PC-9 (cell line): ENCODE results near the gene FREM2. TPM values are rescaled to one million over a fixed set of nuclear protein-coding genes. Genes with fewer than 3 reads are reported as not detected.

Source experiments
- BruUV-seq: library from RNA; stranded (reverse); fragments of 400-500 nt; replicated peaks from 2 replicates; lab custom pipeline; 2021; lab: Mats Ljungman, UMichigan
- CTCF ChIA-PET: fragments of 300-600 bp; sonication (Branson Sonifier 250); formaldehyde crosslinking; loops from one replicate; lab custom pipeline; 2022; ENCODE audit warnings: antibody characterized with exemption; lab: Charles Lee
- POLR2A ChIA-PET: fragments of 300-600 bp; sonication (Branson Sonifier 250); formaldehyde crosslinking; loops from one replicate; lab custom pipeline; 2022; ENCODE audit warnings: antibody characterized with exemption; ENCODE audit not compliant: unreplicated experiment; lab: Charles Lee
- DNase-seq, 2 experiments: peaks; one replicate each; pipeline versions ENCODE4 v3.0.0 to v3.0.0-alpha.2; 2015 to 2022; ENCODE audit warnings: mixed read lengths in 1 of 2
- H2AFZ ChIP-seq: fragments of 200-600 bp; sonication (generic); 2 replicates; pipeline ENCODE4 v1.8.1; 2017; ENCODE audit warnings: antibody characterized with exemption
- H3F3A ChIP-seq: fragments of 200-600 bp; sonication (generic); 2 replicates; pipeline ENCODE4 v1.8.1; 2017; ENCODE audit warnings: antibody characterized with exemption, mild to moderate bottlenecking, low read depth; ENCODE audit not compliant: insufficient read depth
- H3K27ac ChIP-seq: fragments of 200-600 bp; sonication (generic); 2 replicates; pipeline ENCODE4 v1.6.1; 2016; ENCODE audit warnings: mixed run types
- H3K27me3 ChIP-seq: fragments of 200-600 bp; sonication (generic); 2 replicates; pipeline ENCODE4 v1.6.1; 2016; ENCODE audit warnings: low read depth, mixed run types; ENCODE audit not compliant: insufficient read depth
- H3K36me3 ChIP-seq: fragments of 200-600 bp; sonication (generic); 2 replicates; pipeline ENCODE4 v1.6.1; 2016; ENCODE audit warnings: low read depth, mixed run types
- H3K4me1 ChIP-seq: fragments of 200-600 bp; sonication (generic); replicated peaks from 2 replicates; pipeline ENCODE4 v1.6.1; 2016; ENCODE audit warnings: mixed run types; ENCODE audit not compliant: insufficient read depth
- H3K4me2 ChIP-seq: fragments of 200-600 bp; sonication (generic); 2 replicates; pipeline ENCODE4 v1.6.1; 2017; ENCODE audit warnings: mixed run types
- H3K4me3 ChIP-seq: fragments of 200-600 bp; sonication (generic); 2 replicates; pipeline ENCODE4 v1.6.1; 2016; ENCODE audit warnings: mixed run types
- H3K79me2 ChIP-seq: fragments of 200-600 bp; sonication (generic); 2 replicates; pipeline ENCODE4 v1.6.1; 2017; ENCODE audit warnings: low read depth, mixed run types
- H3K9me2 ChIP-seq: fragments of 200-600 bp; sonication (generic); 2 replicates; pipeline ENCODE4 v1.8.1; 2017; ENCODE audit warnings: mild to moderate bottlenecking; ENCODE audit not compliant: insufficient read depth
- H3K9me3 ChIP-seq: fragments of 200-600 bp; sonication (generic); 2 replicates; pipeline ENCODE4 v1.8.1; 2016; ENCODE audit warnings: low read depth; ENCODE audit not compliant: insufficient read depth
- H4K20me1 ChIP-seq: fragments of 200-600 bp; sonication (generic); 2 replicates; pipeline ENCODE4 v1.8.1; 2017; ENCODE audit not compliant: insufficient read depth
- CTCF ChIP-seq: fragments of 200-600 bp; sonication (generic); conservative IDR thresholded peaks from 2 replicates; pipeline ENCODE4 v1.6.1; 2017; ENCODE audit warnings: mixed run types, antibody characterized with exemption, mild to moderate bottlenecking, moderate library complexity
- EZH2 ChIP-seq: fragments of 200-600 bp; sonication (generic); IDR thresholded peaks from 2 replicates; pipeline ENCODE4 v1.8.0; 2017; ENCODE audit warnings: antibody characterized with exemption, low read depth
- intact Hi-C: fragments of 100-400 bp; cut with micrococcal nuclease; formaldehyde crosslinking; loops from one replicate; pipeline ENCODE4 v1.10.0; 2022; ENCODE audit not compliant: unreplicated experiment
- total RNA-seq: library from RNA; stranded (reverse); gene quantifications from 2 replicates; pipeline ENCODE4 v1.2.3, GENCODE V29; 2021

Gene FREM2
- total RNA-seq, 1 experiment from 2014 or later, result 0.65 TPM

GRCh38 chr13:38844581-38844980 lies 157.7 kb downstream of the FREM2 start:
- ChIA-PET CTCF (no interaction called here), POLR2A (no interaction called here)
- no peaks in the 10 kb centered on the region for H4K20me1 ChIP-seq
- no peak overlapping the region for H3K4me3 ChIP-seq
- H3K27ac ChIP-seq, result no peak overlapping the region
- H3K9me3 ChIP-seq, result no peaks in the 10 kb centered on the region
- no peaks in the 10 kb centered on the region for H3K4me1 ChIP-seq
- no peaks in the 10 kb centered on the region for H3F3A ChIP-seq
- intact Hi-C loops, result no loop called here
- H3K36me3 ChIP-seq, result no peaks in the 10 kb centered on the region
- H3K79me2 ChIP-seq, result no peaks in the 10 kb centered on the region
- H3K4me2 ChIP-seq, result no peak overlapping the region
- no peak for DNase-seq
- BruUV-seq, result no TSS peak
- H3K27me3 ChIP-seq, result no peaks in the 10 kb centered on the region
- H3K9me2 ChIP-seq, result no peaks in the 10 kb centered on the region
- no peak for TF ChIP-seq EZH2
- TF ChIP-seq CTCF, result no peak
- no peak overlapping the region for H2AFZ ChIP-seq

GRCh38 chr13:38848360-38848759 lies 161.5 kb downstream of the FREM2 start:
- no peak for DNase-seq
- POLR2A ChIA-PET, result no interaction called here
- no peak overlapping the region for H3K4me2 ChIP-seq
- no peaks in the 10 kb centered on the region for H3F3A ChIP-seq
- H2AFZ ChIP-seq, result no peak overlapping the region
- H3K79me2 ChIP-seq, result no peaks in the 10 kb centered on the region
- no peaks in the 10 kb centered on the region for H3K9me2 ChIP-seq
- BruUV-seq, result no TSS peak
- TF ChIP-seq CTCF (no peak), EZH2 (no peak)
- H3K27me3 ChIP-seq, result no peaks in the 10 kb centered on the region
- no peak overlapping the region for H3K4me3 ChIP-seq
- H3K9me3 ChIP-seq, result no peaks in the 10 kb centered on the region; the same call in 1 of the 2 replicates
- intact Hi-C loops, result no loop called here
- no peaks in the 10 kb centered on the region for H3K4me1 ChIP-seq
- no peaks in the 10 kb centered on the region for H4K20me1 ChIP-seq
- H3K36me3 ChIP-seq, result no peaks in the 10 kb centered on the region
- CTCF ChIA-PET, result no interaction called here
- H3K27ac ChIP-seq, result no peak overlapping the region

GRCh38 chr13:38849315-38849714 lies 162.4 kb downstream of the FREM2 start:
- Histone ChIP-seq H3K79me2 (no peaks in the 10 kb centered on the region), H2AFZ (no peak overlapping the region), H3K27me3 (no peaks in the 10 kb centered on the region), H3K27ac (no peak overlapping the region), H3K4me2 (no peak overlapping the region), H3K9me3 (no peaks in the 10 kb centered on the region; the same call in 1 of the 2 replicates), H3K4me1 (no peaks in the 10 kb centered on the region), H4K20me1 (no peaks in the 10 kb centered on the region), H3K9me2 (no peaks in the 10 kb centered on the region), H3K4me3 (no peak overlapping the region), H3F3A (no peaks in the 10 kb centered on the region), H3K36me3 (no peaks in the 10 kb centered on the region)
- intact Hi-C loops, result no loop called here
- peak in 1 of 2 experiments; percentile 12 for DNase-seq
- no peak for TF ChIP-seq EZH2
- no peak for TF ChIP-seq CTCF
- CTCF ChIA-PET, result no interaction called here
- POLR2A ChIA-PET, result interaction anchor here (0.6 kb wide), 1 partner anchor 501 kb away, joined by 3 read pairs; no protein-coding TSS in a partner anchor
- BruUV-seq, result no TSS peak
